ENCODE results near the gene CA12.

Gene CA12

GRCh38 chr15:63374686-63375520 is 6.7 kb downstream of the CA12 start:
- peak; percentile 9 for DNase-seq

DNA sequence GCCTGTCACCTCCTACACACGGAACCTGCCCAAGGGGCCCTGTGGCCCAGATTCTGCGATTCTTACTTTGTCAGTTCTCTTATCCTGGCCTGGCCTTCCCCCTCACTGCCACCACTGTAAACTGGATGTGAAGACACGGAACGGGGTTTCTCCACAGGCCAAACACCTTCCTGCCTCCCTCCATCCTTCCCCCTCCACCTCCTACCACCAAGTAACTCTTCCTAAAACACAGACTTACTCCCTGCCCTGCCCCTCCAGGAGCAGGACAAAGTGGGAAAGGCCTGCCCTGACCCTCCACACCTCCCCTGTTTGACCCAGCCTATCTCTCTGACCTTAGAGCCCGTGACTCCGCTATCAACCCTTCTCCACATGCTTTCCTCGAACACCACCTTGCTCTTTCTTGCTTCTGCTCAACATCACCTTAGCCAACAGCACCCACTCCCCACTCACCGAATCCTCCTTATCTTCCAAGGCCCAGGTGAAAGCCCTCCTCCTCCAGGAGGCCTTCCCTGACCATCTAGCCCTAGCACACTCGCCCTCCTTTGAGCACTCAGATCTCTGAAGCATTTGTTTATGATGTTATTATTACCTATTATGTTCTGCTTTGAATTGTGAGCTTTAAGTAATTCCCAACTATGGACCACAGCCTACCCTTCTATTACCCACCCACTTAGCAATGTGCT is 7.6 kb downstream of the CA12 start:
- DNase-seq = no peak

GRCh38 chr15:63373330-63373729 is 8.3 kb downstream of the CA12 start:
- DNase-seq = no peak

DNA sequence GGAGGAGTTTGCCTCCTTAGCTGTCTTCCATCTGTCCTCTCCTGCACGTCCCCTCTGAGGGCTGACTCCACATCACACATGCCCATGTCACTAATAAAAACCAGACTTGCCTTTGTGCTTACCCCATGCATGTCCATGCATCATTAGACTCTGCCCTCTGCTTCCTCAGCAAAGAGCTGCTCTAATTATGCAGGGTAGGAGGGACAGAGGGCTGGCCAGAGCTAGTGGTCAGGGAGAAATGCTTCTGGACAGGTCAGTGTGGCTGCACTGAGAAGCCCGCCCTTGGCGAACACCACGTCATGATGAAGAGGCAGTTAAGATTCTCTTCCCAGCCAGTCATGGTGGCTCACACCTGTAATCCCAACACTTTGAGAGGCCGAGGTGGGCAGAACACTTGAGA is 8.9 kb downstream of the CA12 start:
- DNase-seq = peak; percentile 43

GRCh38 chr15:63372018-63372705 is 9.5 kb downstream of the CA12 start:
- peak; percentile 72 for DNase-seq

- no peak for DNase-seq
Measured at GRCh38 chr15:63371297-63371918, 10.2 kb downstream of the CA12 start.

- no peak for DNase-seq
Measured at GRCh38 chr15:63370764-63371163, 10.9 kb downstream of the CA12 start.

- no peak for DNase-seq
Measured at GRCh38 chr15:63369781-63370180, 11.9 kb downstream of the CA12 start.

GRCh38 chr15:63369296-63369695 is 12.3 kb downstream of the CA12 start:
- no peak for DNase-seq

GRCh38 chr15:63368503-63368902 is 13.1 kb downstream of the CA12 start:
- no peak for DNase-seq

GRCh38 chr15:63367900-63368299 is 13.7 kb downstream of the CA12 start:
- no peak for DNase-seq

- DNase-seq = no peak
Measured at GRCh38 chr15:63367390-63367789, 14.3 kb downstream of the CA12 start.

GRCh38 chr15:63366451-63366850 is 15.2 kb downstream of the CA12 start:
- DNase-seq = no peak

DNA sequence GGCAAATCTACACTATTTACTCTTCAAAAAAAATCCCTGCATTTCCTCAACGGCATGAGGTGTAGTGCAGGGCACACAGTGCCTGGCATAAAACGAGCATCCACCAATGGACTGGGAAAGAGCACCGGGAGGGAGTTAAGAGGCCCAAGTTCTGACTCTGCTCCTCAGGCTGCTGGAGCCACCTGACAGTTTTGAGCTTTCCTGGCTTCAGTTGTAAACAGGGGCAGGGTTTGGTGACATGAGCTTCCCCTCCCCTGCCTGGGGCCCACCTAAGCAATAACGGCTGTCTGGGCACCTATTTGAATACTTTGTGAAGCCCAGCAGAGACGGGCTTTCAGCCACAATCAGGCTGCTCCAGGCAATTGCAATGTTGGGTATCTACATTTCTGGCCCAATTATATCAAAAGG is 16.4 kb downstream of the CA12 start:
- no peak for DNase-seq

- no peak for DNase-seq
Measured at GRCh38 chr15:63364399-63365272, 17.0 kb downstream of the CA12 start.

DNA sequence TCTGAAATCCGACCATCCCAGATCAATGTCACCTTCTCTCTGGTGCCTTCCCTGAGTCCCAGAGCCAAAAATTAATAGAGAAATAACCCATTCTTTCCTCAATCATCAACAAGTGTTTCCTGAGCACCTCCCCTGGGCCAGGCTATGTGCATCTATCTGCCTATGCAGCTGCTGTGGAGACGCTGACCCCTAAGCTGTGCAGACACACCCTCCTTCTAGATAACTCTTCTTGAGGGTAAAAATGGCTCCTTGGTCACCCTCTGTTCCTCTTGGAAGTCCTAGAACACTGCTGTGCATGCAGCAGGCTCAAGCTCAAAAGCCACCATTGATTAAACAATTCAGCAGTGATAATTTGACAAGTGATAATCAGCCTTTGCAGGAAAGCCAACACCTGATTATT is 18.4 kb downstream of the CA12 start:
- DNase-seq = no peak

DNA sequence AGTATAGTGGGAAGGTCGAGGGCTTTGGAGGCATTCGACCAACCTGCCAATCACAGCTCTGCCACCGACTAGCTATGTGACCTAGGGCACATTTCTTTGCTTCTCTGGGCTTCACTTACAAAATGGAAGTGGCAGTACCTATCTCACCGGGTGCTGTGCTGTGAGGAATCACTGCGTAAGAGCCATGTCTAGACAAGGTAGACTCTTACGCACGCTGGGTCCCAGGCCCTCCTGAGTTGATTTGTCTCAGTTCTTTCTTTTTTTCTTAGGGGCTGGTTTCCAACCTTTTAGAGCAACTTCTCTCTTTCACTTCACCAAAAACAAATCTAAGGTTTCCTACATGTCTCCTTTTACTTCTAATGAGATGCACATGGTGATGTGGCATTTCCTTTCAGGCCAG is 18.8 kb downstream of the CA12 start:
- DNase-seq = no peak

DNA sequence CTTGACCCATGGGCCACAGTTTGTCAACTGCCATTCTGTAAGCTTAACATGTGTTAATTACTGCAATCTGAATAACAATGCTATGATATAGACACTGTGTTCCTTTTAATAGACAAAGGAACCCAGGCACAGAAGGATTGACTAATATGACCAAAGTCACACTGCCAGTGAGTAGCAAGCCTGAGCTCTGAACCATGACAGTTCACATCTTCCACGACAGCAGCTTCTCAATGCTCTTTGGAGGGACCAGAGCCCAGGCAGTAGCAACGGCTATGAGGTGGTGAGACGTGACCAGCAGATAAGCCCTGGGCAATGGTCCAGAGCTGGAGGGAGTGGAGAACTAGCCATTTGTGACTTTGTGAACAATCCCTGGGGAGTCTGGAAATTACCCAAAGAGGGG is 19.4 kb downstream of the CA12 start:
- DNase-seq = no peak

DNA sequence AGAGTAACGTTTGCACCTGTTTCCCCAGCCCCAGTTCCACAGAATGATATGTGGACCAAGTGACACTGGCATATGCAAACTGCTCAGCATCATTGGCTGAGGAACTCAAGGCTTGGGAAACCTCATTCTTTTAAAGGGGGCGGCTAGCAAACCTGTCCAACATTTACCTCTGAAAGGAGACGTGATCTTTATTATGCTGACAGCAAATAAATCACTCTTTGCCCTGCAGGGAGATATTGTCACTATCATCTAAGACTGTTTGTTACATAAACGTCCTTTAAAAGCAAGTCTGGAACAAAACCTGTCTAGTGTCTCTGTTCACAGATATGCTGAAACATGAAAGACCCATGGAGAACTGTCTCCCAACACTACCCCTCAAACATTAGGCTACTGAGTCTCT is 21.5 kb downstream of the CA12 start:
- no peak for DNase-seq

- DNase-seq = no peak
Measured at GRCh38 chr15:63358241-63359029, 23.2 kb downstream of the CA12 start.

- DNase-seq = no peak
Measured at GRCh38 chr15:63357731-63358130, 23.9 kb downstream of the CA12 start.

GRCh38 chr15:63357061-63357460 is 24.6 kb downstream of the CA12 start:
- no peak for DNase-seq
